ENCODE data around the gene DIDO1. TPM values are rescaled to one million over a fixed set of nuclear protein-coding genes. Genes with fewer than 3 reads are reported as not detected.

The DIDO1 gene
- total RNA-seq, 4 donors from 2014 or later = 64.6 to 143 (median 79.2) TPM

DNA sequence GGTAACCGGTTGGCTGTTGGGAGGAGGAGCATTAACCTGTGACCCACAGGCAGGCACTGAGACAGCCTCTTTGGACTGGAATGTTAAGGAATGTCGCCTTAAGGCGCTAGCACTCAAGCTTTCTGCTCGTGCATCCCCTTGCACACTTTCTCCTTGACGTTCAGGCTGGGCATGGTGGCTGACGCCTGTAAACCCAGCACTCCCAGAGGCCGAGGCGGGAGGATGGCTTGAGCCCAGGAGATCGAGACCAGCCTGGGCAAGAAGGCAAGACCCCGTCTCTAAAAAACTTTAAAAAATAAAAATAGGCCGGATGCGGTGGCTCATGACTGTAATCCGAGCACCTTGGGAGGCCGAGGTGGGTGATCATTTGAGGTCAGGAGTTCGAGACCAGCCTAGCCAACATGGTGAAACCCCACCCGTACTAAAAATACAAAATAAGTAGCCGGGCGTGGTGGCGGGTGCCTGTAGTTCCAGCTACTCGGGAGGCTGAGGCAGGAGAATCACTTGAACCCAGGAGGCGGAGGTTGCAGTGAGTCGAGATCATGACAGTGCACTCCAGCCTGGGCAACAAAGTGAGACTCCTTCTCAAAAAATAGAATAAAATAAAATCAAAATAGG lies 9.8 kb upstream of the DIDO1 start:
- Histone ChIP-seq H3K4me3 (peak overlapping the region; percentile 96), H3K4me1 (peaks cover 48% of the 10 kb centered on the region), H3K27me3 (no peaks in the 10 kb centered on the region), H3K36me3 (peaks cover 6% of the 10 kb centered on the region), H3K9me3 (no peaks in the 10 kb centered on the region), H3K27ac (no peak overlapping the region)
- 80% methylated on average over 22 of the region's 22 CpGs for WGBS
- DNase-seq (ENCODE audit: low spot score in 2 of 2) = no peak
- TF ChIP-seq POLR2A (IDR thresholded peaks at IDR 0.05) (no peak), EP300 (IDR thresholded peaks at IDR 0.05) (no peak), POLR2AphosphoS5 (IDR thresholded peaks at IDR 0.05) (no peak)
- TF ChIP-seq, protein P1, sequence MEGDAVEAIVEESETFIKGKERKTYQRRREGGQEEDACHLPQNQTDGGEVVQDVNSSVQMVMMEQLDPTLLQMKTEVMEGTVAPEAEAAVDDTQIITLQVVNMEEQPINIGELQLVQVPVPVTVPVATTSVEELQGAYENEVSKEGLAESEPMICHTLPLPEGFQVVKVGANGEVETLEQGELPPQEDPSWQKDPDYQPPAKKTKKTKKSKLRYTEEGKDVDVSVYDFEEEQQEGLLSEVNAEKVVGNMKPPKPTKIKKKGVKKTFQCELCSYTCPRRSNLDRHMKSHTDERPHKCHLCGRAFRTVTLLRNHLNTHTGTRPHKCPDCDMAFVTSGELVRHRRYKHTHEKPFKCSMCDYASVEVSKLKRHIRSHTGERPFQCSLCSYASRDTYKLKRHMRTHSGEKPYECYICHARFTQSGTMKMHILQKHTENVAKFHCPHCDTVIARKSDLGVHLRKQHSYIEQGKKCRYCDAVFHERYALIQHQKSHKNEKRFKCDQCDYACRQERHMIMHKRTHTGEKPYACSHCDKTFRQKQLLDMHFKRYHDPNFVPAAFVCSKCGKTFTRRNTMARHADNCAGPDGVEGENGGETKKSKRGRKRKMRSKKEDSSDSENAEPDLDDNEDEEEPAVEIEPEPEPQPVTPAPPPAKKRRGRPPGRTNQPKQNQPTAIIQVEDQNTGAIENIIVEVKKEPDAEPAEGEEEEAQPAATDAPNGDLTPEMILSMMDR (IDR thresholded peaks at IDR 0.05) = no peak

DNA sequence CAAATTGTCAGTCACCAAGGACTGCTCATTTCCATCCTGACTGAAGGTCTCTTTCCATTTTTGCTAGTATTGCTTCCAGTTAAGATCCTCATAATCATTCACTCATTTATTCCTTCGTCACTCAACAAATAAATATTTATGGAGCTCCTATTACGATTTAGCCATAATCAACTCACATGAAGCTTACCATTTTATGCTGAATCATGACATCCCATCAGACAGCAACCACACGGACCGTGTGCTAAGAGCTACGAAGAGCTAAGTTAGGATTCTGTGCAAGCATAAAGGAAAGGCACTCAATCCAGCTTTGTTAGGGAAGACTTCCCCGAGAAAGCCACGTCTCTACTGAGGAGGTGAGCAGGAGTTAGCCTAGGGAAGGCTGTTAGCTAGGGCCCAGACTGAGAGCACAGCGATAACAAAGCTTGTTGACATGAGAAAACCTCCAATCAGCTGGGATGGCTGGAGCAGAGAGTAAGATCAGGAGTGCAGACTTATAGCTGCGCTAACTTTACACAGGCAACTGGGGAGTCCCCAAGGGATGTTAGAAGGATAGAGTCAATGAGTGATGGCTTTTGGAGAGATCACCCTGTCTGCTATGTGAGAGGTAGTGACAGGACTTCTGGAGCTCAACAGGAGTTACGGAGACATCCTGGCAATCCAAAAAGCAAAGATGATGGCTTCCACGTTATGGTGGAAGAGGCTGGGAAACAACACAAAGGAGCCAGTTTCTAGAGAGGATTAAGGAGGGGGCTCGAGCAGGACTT lies 9.1 kb upstream of the DIDO1 start:
- Histone ChIP-seq H3K9me3 (no peaks in the 10 kb centered on the region), H3K27ac (no peak overlapping the region), H3K4me1 (peaks cover 46% of the 10 kb centered on the region), H3K27me3 (no peaks in the 10 kb centered on the region), H3K36me3 (peaks cover 6% of the 10 kb centered on the region), H3K4me3 (peak overlapping the region; percentile 96)
- TF ChIP-seq, protein P1 (IDR thresholded peaks at IDR 0.05) = no peak
- TF ChIP-seq POLR2A (IDR thresholded peaks at IDR 0.05) = no peak
- TF ChIP-seq EP300 (IDR thresholded peaks at IDR 0.05) = no peak
- TF ChIP-seq POLR2AphosphoS5 (IDR thresholded peaks at IDR 0.05) = no peak
- 75% methylated on average over 12 of the region's 12 CpGs for WGBS
- DNase-seq (ENCODE audit: low spot score in 2 of 2) = no peak

DNA sequence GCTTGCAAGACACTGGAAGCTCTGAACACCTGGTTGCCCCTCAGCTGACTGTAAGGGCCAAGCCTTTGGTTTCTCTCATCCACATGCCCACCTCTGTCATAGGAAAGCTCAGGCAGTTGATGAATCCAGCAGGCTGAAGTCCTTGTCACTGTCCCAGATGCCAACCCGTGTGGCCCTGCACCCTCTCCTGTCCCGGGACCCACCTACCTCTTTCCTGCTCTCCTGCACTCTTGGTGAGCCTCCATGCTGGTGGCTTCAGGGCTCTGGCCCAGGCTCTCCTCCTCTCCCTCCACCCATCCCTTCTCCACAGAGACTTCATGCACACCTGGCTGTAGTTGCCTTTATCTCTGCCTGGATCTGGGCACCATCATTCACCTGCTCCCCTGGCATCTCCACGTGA lies 7.7 kb upstream of the DIDO1 start:
- no peak for TF ChIP-seq POLR2A (IDR thresholded peaks at IDR 0.05)
- no peak for TF ChIP-seq EP300 (IDR thresholded peaks at IDR 0.05)
- no peak for TF ChIP-seq POLR2AphosphoS5 (IDR thresholded peaks at IDR 0.05)
- TF ChIP-seq, protein P1 (IDR thresholded peaks at IDR 0.05) = no peak
- H3K27me3 ChIP-seq = no peaks in the 10 kb centered on the region
- H3K27ac ChIP-seq = no peak overlapping the region
- 57% methylated on average over 3 of the region's 3 CpGs for WGBS
- H3K4me3 ChIP-seq = no peak overlapping the region
- H3K4me1 ChIP-seq = peaks cover 48% of the 10 kb centered on the region
- H3K36me3 ChIP-seq = peaks cover 6% of the 10 kb centered on the region
- DNase-seq (ENCODE audit: low spot score in 2 of 2) = no peak
- H3K9me3 ChIP-seq = no peaks in the 10 kb centered on the region

DNA sequence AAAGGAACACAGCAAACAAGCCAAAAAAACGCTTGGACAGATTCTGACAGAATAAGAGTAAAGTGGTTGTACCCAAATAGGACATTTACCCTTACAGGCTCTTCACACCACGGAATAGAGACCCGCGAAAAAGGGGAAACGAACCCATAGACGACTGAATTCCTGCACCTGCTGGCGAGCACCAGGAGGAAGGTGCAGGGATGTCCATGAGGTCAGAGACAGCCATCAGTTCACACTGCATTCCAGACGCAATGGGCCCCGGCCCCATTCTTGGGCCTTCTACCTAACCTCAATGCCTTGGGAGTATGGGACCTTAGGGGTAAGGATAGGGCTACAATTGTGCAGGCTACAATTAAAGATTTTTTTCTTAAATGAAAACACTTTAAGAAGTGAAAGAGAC lies 5.2 kb upstream of the DIDO1 start:
- 78% methylated on average over 9 of the region's 9 CpGs for WGBS
- no peak overlapping the region for H3K4me3 ChIP-seq
- H3K36me3 ChIP-seq = peaks cover 6% of the 10 kb centered on the region
- peaks cover 65% of the 10 kb centered on the region for H3K4me1 ChIP-seq
- no peaks in the 10 kb centered on the region for H3K27me3 ChIP-seq
- TF ChIP-seq EP300 (IDR thresholded peaks at IDR 0.05) (no peak), POLR2A (IDR thresholded peaks at IDR 0.05) (no peak), POLR2AphosphoS5 (IDR thresholded peaks at IDR 0.05) (no peak)
- TF ChIP-seq, protein P1 (IDR thresholded peaks at IDR 0.05) = no peak
- no peak for DNase-seq (ENCODE audit: low spot score in 2 of 2)
- no peak overlapping the region for H3K27ac ChIP-seq
- no peaks in the 10 kb centered on the region for H3K9me3 ChIP-seq

DNA sequence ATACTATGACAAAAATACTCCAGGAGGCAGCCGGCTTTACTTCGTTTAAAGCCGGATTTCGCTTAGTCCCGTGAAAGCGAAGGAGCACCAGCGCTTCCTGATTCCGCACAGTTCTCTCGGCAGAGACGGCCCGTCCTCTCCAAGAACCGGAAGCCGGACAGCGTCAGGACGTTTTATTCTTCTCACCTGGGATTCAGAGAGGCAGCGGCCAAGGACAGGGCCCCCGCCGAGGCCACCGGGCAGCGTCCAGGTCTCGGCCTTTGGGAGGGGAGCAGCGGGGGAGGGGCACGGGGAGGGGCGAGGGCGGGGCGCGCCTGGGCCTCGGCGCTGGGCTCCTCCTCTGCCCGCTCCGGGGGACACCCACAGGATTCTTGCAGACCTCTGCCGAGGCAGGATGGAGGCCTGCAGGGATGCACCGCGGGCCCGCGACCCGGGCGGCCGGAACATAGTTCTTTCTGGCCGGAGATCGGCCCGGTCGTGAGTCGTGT lies 2.8 kb upstream of the DIDO1 start:
- WGBS = under 1% methylated on average over 28 of the region's 44 CpGs
- Histone ChIP-seq H3K27me3 (no peaks in the 10 kb centered on the region), H3K4me3 (peak overlapping the region; percentile 65), H3K27ac (peak overlapping the region; percentile 84), H3K36me3 (no peaks in the 10 kb centered on the region), H3K9me3 (no peaks in the 10 kb centered on the region), H3K4me1 (peaks cover 52% of the 10 kb centered on the region)
- TF ChIP-seq POLR2A (IDR thresholded peaks at IDR 0.05) = no peak
- no peak for TF ChIP-seq POLR2AphosphoS5 (IDR thresholded peaks at IDR 0.05)
- TF ChIP-seq, protein P1 (IDR thresholded peaks at IDR 0.05) = no peak
- no peak for TF ChIP-seq EP300 (IDR thresholded peaks at IDR 0.05)
- peak in 1 of 2 donors; percentile 82 for DNase-seq (ENCODE audit: low spot score in 2 of 2)
